ENCODE measurements around the gene LRP5. TPM values are rescaled to one million over a fixed set of nuclear protein-coding genes. Genes with fewer than 3 reads are reported as not detected.

Gene LRP5
- total RNA-seq, 4 donors from 2014 or later = 45.8 to 75.5 (median 54.3) TPM

DNA sequence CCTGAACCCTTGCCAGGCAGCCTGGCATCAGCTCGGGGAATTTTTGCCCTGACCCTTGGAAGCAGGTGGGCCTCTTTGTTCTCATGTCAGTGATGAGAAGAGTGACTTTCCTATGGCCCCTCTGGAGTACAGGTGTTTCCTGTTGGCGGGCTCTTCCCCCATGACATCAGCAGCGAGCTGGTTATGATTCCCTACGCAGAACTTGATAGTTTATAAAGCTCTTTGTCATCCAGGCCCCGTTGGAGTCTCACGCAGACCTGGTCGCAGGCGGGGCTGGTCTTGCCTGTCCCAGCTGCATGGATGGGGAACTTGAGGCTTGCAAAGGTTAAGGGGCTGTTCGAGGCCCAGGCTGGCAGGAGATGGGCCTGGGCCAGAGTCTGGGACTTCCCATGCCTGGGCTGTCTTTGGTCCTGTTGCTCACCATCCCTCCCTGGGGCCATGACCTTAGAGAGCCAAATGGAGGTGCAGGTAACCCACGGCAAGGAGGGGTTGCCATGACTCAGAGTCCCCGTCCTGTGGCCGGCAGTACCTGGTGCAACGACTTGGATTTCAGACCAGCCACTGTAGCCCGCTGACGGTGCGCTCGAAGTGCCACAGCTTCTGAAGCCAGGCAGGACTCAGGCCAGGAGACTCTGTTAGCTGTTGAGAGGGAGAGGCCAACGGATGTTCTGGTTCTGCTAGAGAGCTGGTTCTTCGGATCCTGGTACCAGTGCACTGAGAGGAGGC lies 102.3 kb downstream of the LRP5 start:
- peaks cover 47 to 51% of the 10 kb centered on the region in 2 donors for H3K36me3 ChIP-seq
- no peak for TF ChIP-seq POLR2A (IDR thresholded peaks at IDR 0.05)
- TF ChIP-seq, protein P1, sequence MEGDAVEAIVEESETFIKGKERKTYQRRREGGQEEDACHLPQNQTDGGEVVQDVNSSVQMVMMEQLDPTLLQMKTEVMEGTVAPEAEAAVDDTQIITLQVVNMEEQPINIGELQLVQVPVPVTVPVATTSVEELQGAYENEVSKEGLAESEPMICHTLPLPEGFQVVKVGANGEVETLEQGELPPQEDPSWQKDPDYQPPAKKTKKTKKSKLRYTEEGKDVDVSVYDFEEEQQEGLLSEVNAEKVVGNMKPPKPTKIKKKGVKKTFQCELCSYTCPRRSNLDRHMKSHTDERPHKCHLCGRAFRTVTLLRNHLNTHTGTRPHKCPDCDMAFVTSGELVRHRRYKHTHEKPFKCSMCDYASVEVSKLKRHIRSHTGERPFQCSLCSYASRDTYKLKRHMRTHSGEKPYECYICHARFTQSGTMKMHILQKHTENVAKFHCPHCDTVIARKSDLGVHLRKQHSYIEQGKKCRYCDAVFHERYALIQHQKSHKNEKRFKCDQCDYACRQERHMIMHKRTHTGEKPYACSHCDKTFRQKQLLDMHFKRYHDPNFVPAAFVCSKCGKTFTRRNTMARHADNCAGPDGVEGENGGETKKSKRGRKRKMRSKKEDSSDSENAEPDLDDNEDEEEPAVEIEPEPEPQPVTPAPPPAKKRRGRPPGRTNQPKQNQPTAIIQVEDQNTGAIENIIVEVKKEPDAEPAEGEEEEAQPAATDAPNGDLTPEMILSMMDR (IDR thresholded peaks at IDR 0.05) = no peak
- H3K4me1 ChIP-seq = no peaks in the 10 kb centered on the region
- no peaks in the 10 kb centered on the region for H3K9me3 ChIP-seq
- peak overlapping the region in 1 of 3 donors; percentile 50 for H3K27ac ChIP-seq
- intact Hi-C loops (cut with DNase I) = no loop called here
- H3K27me3 ChIP-seq = no peaks in the 10 kb centered on the region
- WGBS, 2 donors = 78 to 94% methylated on average over 10 to 18 of the region's 19 CpGs
- peak in 1 of 2 donors; percentile 19 for DNase-seq
- no peak overlapping the region for H3K4me3 ChIP-seq (replicated peaks in 1 of 3)

DNA sequence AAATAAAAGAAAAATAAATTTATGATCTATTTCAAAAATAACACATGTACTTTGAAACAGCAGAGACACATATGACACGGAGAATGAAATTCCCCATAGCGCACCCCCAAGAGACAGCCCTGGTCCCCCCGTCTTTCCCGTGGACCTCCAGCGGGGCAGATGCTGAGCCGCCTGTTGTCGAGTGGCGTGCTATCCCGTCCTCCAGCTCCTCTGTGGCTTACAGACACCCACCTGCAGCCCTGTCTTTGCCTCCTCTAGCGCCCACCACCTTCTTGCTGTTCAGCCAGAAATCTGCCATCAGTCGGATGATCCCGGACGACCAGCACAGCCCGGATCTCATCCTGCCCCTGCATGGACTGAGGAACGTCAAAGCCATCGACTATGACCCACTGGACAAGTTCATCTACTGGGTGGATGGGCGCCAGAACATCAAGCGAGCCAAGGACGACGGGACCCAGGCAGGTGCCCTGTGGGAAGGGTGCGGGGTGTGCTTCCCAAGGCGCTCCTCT lies 103.7 kb downstream of the LRP5 start:
- intact Hi-C loops (cut with DNase I) = no loop called here
- Histone ChIP-seq H3K36me3 (peaks cover 34 to 42% of the 10 kb centered on the region in 2 donors), H3K27me3 (no peaks in the 10 kb centered on the region), H3K4me1 (no peaks in the 10 kb centered on the region), H3K27ac (no peak overlapping the region), H3K9me3 (no peaks in the 10 kb centered on the region), H3K4me3 (replicated peaks in 1 of 3) (no peak overlapping the region)
- TF ChIP-seq POLR2A (IDR thresholded peaks at IDR 0.05) = no peak
- TF ChIP-seq, protein P1 (IDR thresholded peaks at IDR 0.05) = no peak
- no peak for DNase-seq
- 93 to 96% methylated on average over 22 of the region's 22 CpGs for WGBS, 2 donors

GRCh38 chr11:68418648-68419047 lies 106.3 kb downstream of the LRP5 start:
- intact Hi-C loops (cut with DNase I) = no loop called here
- Histone ChIP-seq H3K4me1 (no peaks in the 10 kb centered on the region), H3K27ac (no peak overlapping the region), H3K27me3 (no peaks in the 10 kb centered on the region), H3K36me3 (peaks cover 9 to 22% of the 10 kb centered on the region in 2 donors), H3K9me3 (no peaks in the 10 kb centered on the region), H3K4me3 (replicated peaks in 1 of 3) (no peak overlapping the region)
- no peak for DNase-seq
- WGBS, 2 donors = 88 to 94% methylated on average over 6 of the region's 6 CpGs
- TF ChIP-seq, protein P1 (IDR thresholded peaks at IDR 0.05) = no peak
- no peak for TF ChIP-seq POLR2A (IDR thresholded peaks at IDR 0.05)

GRCh38 chr11:68420171-68420570 lies 107.8 kb downstream of the LRP5 start:
- Histone ChIP-seq H3K27ac (no peak overlapping the region), H3K27me3 (no peaks in the 10 kb centered on the region), H3K36me3 (peaks cover 11 to 24% of the 10 kb centered on the region in 2 donors), H3K9me3 (no peaks in the 10 kb centered on the region), H3K4me3 (replicated peaks in 1 of 3) (no peak overlapping the region), H3K4me1 (no peaks in the 10 kb centered on the region)
- DNase-seq = no peak
- TF ChIP-seq, protein P1 (IDR thresholded peaks at IDR 0.05) = no peak
- no peak for TF ChIP-seq POLR2A (IDR thresholded peaks at IDR 0.05)
- intact Hi-C loops (cut with DNase I) = no loop called here
- 97 to 99% methylated on average over 7 of the region's 7 CpGs for WGBS, 2 donors

DNA sequence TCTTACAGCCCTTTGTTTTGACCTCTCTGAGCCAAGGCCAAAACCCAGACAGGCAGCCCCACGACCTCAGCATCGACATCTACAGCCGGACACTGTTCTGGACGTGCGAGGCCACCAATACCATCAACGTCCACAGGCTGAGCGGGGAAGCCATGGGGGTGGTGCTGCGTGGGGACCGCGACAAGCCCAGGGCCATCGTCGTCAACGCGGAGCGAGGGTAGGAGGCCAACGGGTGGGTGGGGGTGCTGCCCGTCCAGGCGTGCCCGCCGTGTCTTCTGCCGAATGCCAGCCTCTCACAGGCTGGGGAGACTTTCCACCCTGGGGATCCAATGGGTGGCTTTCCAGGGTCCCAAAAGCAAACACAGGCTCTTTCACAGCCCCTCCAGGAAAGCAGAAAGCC lies 111.1 kb downstream of the LRP5 start:
- TF ChIP-seq, protein P1 (IDR thresholded peaks at IDR 0.05) = no peak
- no peak for TF ChIP-seq POLR2A (IDR thresholded peaks at IDR 0.05)
- WGBS, 2 donors = 97% methylated on average over 16 to 18 of the region's 21 CpGs
- Histone ChIP-seq H3K4me3 (replicated peaks in 1 of 3) (no peak overlapping the region), H3K9me3 (no peaks in the 10 kb centered on the region), H3K4me1 (no peaks in the 10 kb centered on the region), H3K27ac (no peak overlapping the region), H3K27me3 (no peaks in the 10 kb centered on the region), H3K36me3 (peaks cover 33 to 38% of the 10 kb centered on the region in 2 donors)
- intact Hi-C loops (cut with DNase I) = no loop called here
- no peak for DNase-seq

Data from thyroid gland (tissue), 4 donors.